HG02588 (cell line): Measurements from ENCODE around the gene URAD.

Source experiments
- ATAC-seq: cut with Tn5 transposase; IDR thresholded peaks from one replicate; pipeline ENCODE4 v1.9.1; 2021; ENCODE audit warnings: mild to moderate bottlenecking, moderate library complexity; ENCODE audit not compliant: unreplicated experiment

Gene URAD

GRCh38 chr13:28001049-28001448 is 12.6 kb upstream of the URAD start:
- no peak for ATAC-seq

- ATAC-seq = no peak
These were observed 12.1 kb upstream of the URAD start for GRCh38 chr13:28000567-28000966.

- ATAC-seq = no peak
These were observed 9.5 kb upstream of the URAD start for GRCh38 chr13:27997904-27998522.

- no peak for ATAC-seq
These were observed 3.4 kb upstream of the URAD start for GRCh38 chr13:27991881-27992280.

- no peak for ATAC-seq
These were observed 2.9 kb downstream of the URAD start for GRCh38 chr13:27985600-27985999.

GRCh38 chr13:27982361-27982760 is 6.1 kb downstream of the URAD start:
- ATAC-seq = no peak

GRCh38 chr13:27981006-27981708 is 7.3 kb downstream of the URAD start:
- ATAC-seq = no peak

- ATAC-seq = no peak
These were observed 8.1 kb downstream of the URAD start for GRCh38 chr13:27980280-27980998.

- ATAC-seq = no peak
These were observed 8.7 kb downstream of the URAD start for GRCh38 chr13:27979765-27980279.

GRCh38 chr13:27979001-27979643 is 9.4 kb downstream of the URAD start:
- ATAC-seq = no peak

GRCh38 chr13:27978301-27978968 is 10.1 kb downstream of the URAD start:
- no peak for ATAC-seq

- ATAC-seq = no peak
These were observed 10.8 kb downstream of the URAD start for GRCh38 chr13:27977476-27978300.

GRCh38 chr13:27976362-27977091 is 12.0 kb downstream of the URAD start:
- no peak for ATAC-seq

GRCh38 chr13:27975564-27976361 is 12.7 kb downstream of the URAD start:
- no peak for ATAC-seq

- no peak for ATAC-seq
These were observed 14.4 kb downstream of the URAD start for GRCh38 chr13:27973961-27974662.

GRCh38 chr13:27973291-27973690 is 15.2 kb downstream of the URAD start:
- no peak for ATAC-seq

GRCh38 chr13:27972478-27972820 is 16.0 kb downstream of the URAD start:
- ATAC-seq = no peak
